Measurements from ENCODE around the gene RARB.

Gene RARB

GRCh38 chr3:25578059-25578458 is 150.0 kb downstream of the RARB start:
- DNase-seq (ENCODE audit: low read depth) = no peak

GRCh38 chr3:25580534-25580933 is 152.5 kb downstream of the RARB start:
- DNase-seq (ENCODE audit: low read depth) = no peak

- DNase-seq (ENCODE audit: low read depth) = no peak
Measured at GRCh38 chr3:25581335-25581734, 153.3 kb downstream of the RARB start.

- no peak for DNase-seq (ENCODE audit: low read depth)
Measured at GRCh38 chr3:25581823-25582222, 153.8 kb downstream of the RARB start.

- no peak for DNase-seq (ENCODE audit: low read depth)
Measured at GRCh38 chr3:25582242-25582641, 154.2 kb downstream of the RARB start.

GRCh38 chr3:25583343-25583742 is 155.3 kb downstream of the RARB start:
- DNase-seq (ENCODE audit: low read depth) = no peak

- no peak for DNase-seq (ENCODE audit: low read depth)
Measured at GRCh38 chr3:25584011-25584789, 156.1 kb downstream of the RARB start.

GRCh38 chr3:25585361-25586166 is 157.5 kb downstream of the RARB start:
- no peak for DNase-seq (ENCODE audit: low read depth)

- DNase-seq (ENCODE audit: low read depth) = no peak
Measured at GRCh38 chr3:25586167-25586505, 158.1 kb downstream of the RARB start.

GRCh38 chr3:25586553-25586952 is 158.5 kb downstream of the RARB start:
- no peak for DNase-seq (ENCODE audit: low read depth)

- DNase-seq (ENCODE audit: low read depth) = no peak
Measured at GRCh38 chr3:25587094-25587493, 159.0 kb downstream of the RARB start.

- DNase-seq (ENCODE audit: low read depth) = no peak
Measured at GRCh38 chr3:25587526-25587925, 159.5 kb downstream of the RARB start.

GRCh38 chr3:25587975-25588374 is 159.9 kb downstream of the RARB start:
- DNase-seq (ENCODE audit: low read depth) = no peak

- DNase-seq (ENCODE audit: low read depth) = no peak
Measured at GRCh38 chr3:25588441-25589103, 160.5 kb downstream of the RARB start.

- DNase-seq (ENCODE audit: low read depth) = no peak
Measured at GRCh38 chr3:25589104-25589782, 161.2 kb downstream of the RARB start.

- DNase-seq (ENCODE audit: low read depth) = no peak
Measured at GRCh38 chr3:25589783-25590258, 161.8 kb downstream of the RARB start.

GRCh38 chr3:25592510-25592968 is 164.5 kb downstream of the RARB start:
- no peak for DNase-seq (ENCODE audit: low read depth)

GRCh38 chr3:25593001-25593400 is 164.9 kb downstream of the RARB start:
- no peak for DNase-seq (ENCODE audit: low read depth)

- no peak for DNase-seq (ENCODE audit: low read depth)
Measured at GRCh38 chr3:25594007-25594502, 166.0 kb downstream of the RARB start.

GRCh38 chr3:25597535-25598101 is 169.6 kb downstream of the RARB start:
- no peak for DNase-seq (ENCODE audit: low read depth)

GRCh38 chr3:25603703-25604102 is 175.6 kb downstream of the RARB start:
- DNase-seq (ENCODE audit: low read depth) = no peak
